IMR-90 (cell line): ENCODE results near the gene CA12. TPM values are rescaled to one million over a fixed set of nuclear protein-coding genes. Genes with fewer than 3 reads are reported as not detected.

Experiments
- ATAC-seq: fragments of 200-7000 bp; cut with Tn5 transposase; 2 replicates; pipeline ENCODE4 v1.9.1; 2020; ENCODE audit warnings: low read depth, mild to moderate bottlenecking, moderate library complexity
- BruUV-seq: library from RNA; stranded (reverse); fragments of 400-500 nt; replicated peaks from 2 replicates; lab custom pipeline; 2021; lab: Mats Ljungman, UMichigan
- CTCF ChIA-PET: fragments of 300-600 bp; formaldehyde crosslinking; extraction: SDS; loops from one replicate; lab custom pipeline; 2021; ENCODE audit warnings: antibody characterized with exemption; lab: Yijun Ruan, JAX
- POLR2A ChIA-PET: fragments of 300-600 bp; sonication (Branson Sonifier 250); formaldehyde crosslinking; loops from one replicate; lab custom pipeline; 2022; ENCODE audit warnings: antibody characterized with exemption; ENCODE audit not compliant: unreplicated experiment; lab: Charles Lee
- DNase-seq: peaks from one replicate; pipeline ENCODE4 v3.0.0; 2013
- H2AFZ ChIP-seq: replicated peaks from 2 replicates; pipeline ENCODE3; 2013; ENCODE audit warnings: low read length, mild to moderate bottlenecking; ENCODE audit not compliant: poor library complexity
- H2AK5ac ChIP-seq: 2 replicates; pipeline ENCODE4 v1.6.1; 2013; ENCODE audit warnings: low read depth, low read length, inconsistent platforms
- H2AK9ac ChIP-seq: replicated peaks from 2 replicates; pipeline ENCODE3; 2013; ENCODE audit warnings: mild to moderate bottlenecking, low read depth, low read length, moderate library complexity; ENCODE audit not compliant: poor library complexity
- H2BK120ac ChIP-seq: 2 replicates; pipeline ENCODE4 v1.6.1; 2013; ENCODE audit warnings: low read depth, low read length, inconsistent platforms
- H2BK15ac ChIP-seq: 3 replicates; pipeline ENCODE4 v1.6.1; 2013; ENCODE audit warnings: low read depth, low read length, inconsistent platforms
- H2BK20ac ChIP-seq: 2 replicates; pipeline ENCODE4 v1.6.1; 2013; ENCODE audit warnings: low read depth, mild to moderate bottlenecking, inconsistent platforms, low read length, moderate library complexity
- H2BK5ac ChIP-seq: 2 replicates; pipeline ENCODE4 v1.6.1; 2013; ENCODE audit warnings: mild to moderate bottlenecking, low read depth, low read length, inconsistent platforms; ENCODE audit not compliant: poor library complexity, severe bottlenecking
- H3K14ac ChIP-seq: replicated peaks from 2 replicates; pipeline ENCODE4 v1.6.1; 2013; ENCODE audit warnings: low read depth, low read length, inconsistent platforms
- H3K18ac ChIP-seq: 2 replicates; pipeline ENCODE4 v1.6.1; 2013; ENCODE audit warnings: low read depth, low read length, control low read depth
- H3K23ac ChIP-seq: 2 replicates; pipeline ENCODE4 v1.6.1; 2013; ENCODE audit warnings: low read depth, low read length, inconsistent platforms
- H3K27ac ChIP-seq: 2 replicates; pipeline ENCODE4 v1.5.1; 2013; ENCODE audit warnings: mild to moderate bottlenecking, control low read depth, low read length; ENCODE audit not compliant: insufficient read depth
- H3K27me3 ChIP-seq: 2 replicates; pipeline ENCODE4 v1.6.1; 2013; ENCODE audit warnings: low read length; ENCODE audit not compliant: control insufficient read depth, insufficient read depth
- H3K36me3 ChIP-seq: 2 replicates; pipeline ENCODE4 v1.6.1; 2013; ENCODE audit warnings: low read length, mixed read lengths; ENCODE audit not compliant: control insufficient read depth, insufficient read depth
- H3K4ac ChIP-seq: 2 replicates; pipeline ENCODE4 v1.6.1; 2013; ENCODE audit warnings: low read depth, low read length, inconsistent platforms
- H3K4me1 ChIP-seq: 2 replicates; pipeline ENCODE4 v1.6.1; 2013; ENCODE audit warnings: low read length, mixed read lengths; ENCODE audit not compliant: control insufficient read depth, insufficient read depth
- H3K4me2 ChIP-seq: 2 replicates; pipeline ENCODE4 v1.6.1; 2013; ENCODE audit warnings: low read depth, mild to moderate bottlenecking, control low read depth, low read length, moderate library complexity
- H3K4me3 ChIP-seq: 2 replicates; pipeline ENCODE4 v1.5.1; 2013; ENCODE audit warnings: low read depth, mild to moderate bottlenecking, control low read depth, low read length, moderate library complexity; ENCODE audit not compliant: insufficient read depth
- H3K56ac ChIP-seq: 2 replicates; pipeline ENCODE4 v1.6.1; 2013; ENCODE audit warnings: low read length, inconsistent platforms; ENCODE audit not compliant: insufficient read depth; ENCODE audit errors: extremely low read depth
- H3K79me1 ChIP-seq, 2 experiments: 2 replicates each; pipeline ENCODE4 v1.6.1; 2013; ENCODE audit warnings: low read length in 2 of 2, inconsistent platforms in 1 of 2, low read depth in 1 of 2
- H3K9ac ChIP-seq: 2 replicates; pipeline ENCODE4 v1.6.1; 2013; ENCODE audit warnings: low read depth, low read length, control low read depth
- H3K9me1 ChIP-seq: 2 replicates; pipeline ENCODE4 v1.6.1; 2013; ENCODE audit warnings: low read length, inconsistent platforms; ENCODE audit not compliant: insufficient read depth
- H3K9me3 ChIP-seq: 2 replicates; pipeline ENCODE4 v1.6.1; 2013; ENCODE audit warnings: low read length; ENCODE audit not compliant: control insufficient read depth, insufficient read depth
- H4K20me1 ChIP-seq: 2 replicates; pipeline ENCODE4 v1.6.1; 2013; ENCODE audit warnings: low read length, inconsistent platforms; ENCODE audit not compliant: insufficient read depth
- H4K5ac ChIP-seq: 2 replicates; pipeline ENCODE4 v1.6.1; 2013; ENCODE audit warnings: mild to moderate bottlenecking, low read depth, low read length, control low read depth
- H4K8ac ChIP-seq, 2 experiments: 2 replicates each; pipeline ENCODE4 v1.6.1; 2013; ENCODE audit warnings: low read depth in 2 of 2, low read length in 2 of 2, control low read depth in 1 of 2, inconsistent platforms in 1 of 2
- H4K91ac ChIP-seq: 2 replicates; pipeline ENCODE4 v1.6.1; 2013; ENCODE audit warnings: low read depth, low read length, inconsistent platforms; ENCODE audit not compliant: insufficient read depth
- BHLHE40 ChIP-seq: fragments of 150-350 bp; IDR thresholded peaks from 2 replicates; pipeline ENCODE4 v1.6.1; 2016; ENCODE audit warnings: mild to moderate bottlenecking, low read depth, low read length
- CEBPB ChIP-seq: IDR thresholded peaks from 2 replicates; pipeline ENCODE4 v1.6.1; 2012; ENCODE audit warnings: low read depth, low read length, improper control_type of control experiment
- CHD1 ChIP-seq: IDR thresholded peaks from 2 replicates; pipeline ENCODE4 v1.6.1; 2012; ENCODE audit warnings: low read depth, low read length, improper control_type of control experiment
- ELK1 ChIP-seq: fragments of 150-350 bp; IDR thresholded peaks from 2 replicates; pipeline ENCODE4 v1.6.1; 2016; ENCODE audit warnings: low read depth, mild to moderate bottlenecking, low read length, moderate library complexity, borderline replicate concordance
- FOS ChIP-seq: fragments of 150-350 bp; IDR thresholded peaks from 2 replicates; pipeline ENCODE4 v1.6.1; 2016; ENCODE audit warnings: low read depth, low read length
- MAFK ChIP-seq: IDR thresholded peaks from 2 replicates; pipeline ENCODE4 v1.6.1; 2012; ENCODE audit warnings: low read depth, low read length, improper control_type of control experiment
- MAZ ChIP-seq: IDR thresholded peaks from 2 replicates; pipeline ENCODE4 v1.6.1; 2012; ENCODE audit warnings: low read depth, mild to moderate bottlenecking, low read length, improper control_type of control experiment, moderate library complexity, borderline replicate concordance
- MXI1 ChIP-seq: IDR thresholded peaks from 2 replicates; pipeline ENCODE4 v1.6.1; 2012; ENCODE audit warnings: low read depth, mild to moderate bottlenecking, low read length, moderate library complexity, borderline replicate concordance
- NFE2L2 ChIP-seq: fragments of 150-350 bp; IDR thresholded peaks from 2 replicates; pipeline ENCODE4 v1.6.1; 2016; ENCODE audit warnings: low read depth, mild to moderate bottlenecking, low read length
- POLR2A ChIP-seq: IDR thresholded peaks from 2 replicates; pipeline ENCODE4 v1.6.1; 2012; ENCODE audit warnings: mild to moderate bottlenecking, low read depth, low read length
- RAD21 ChIP-seq: IDR thresholded peaks from 2 replicates; pipeline ENCODE4 v1.6.1; 2012; ENCODE audit warnings: low read length, improper control_type of control experiment
- RCOR1 ChIP-seq: IDR thresholded peaks from 2 replicates; pipeline ENCODE4 v1.6.1; 2012; ENCODE audit warnings: mild to moderate bottlenecking, low read length, improper control_type of control experiment; ENCODE audit not compliant: insufficient replicate concordance
- RFX5 ChIP-seq: IDR thresholded peaks from 2 replicates; pipeline ENCODE4 v1.8.0; 2012; ENCODE audit warnings: low read depth, mild to moderate bottlenecking, low read length, moderate library complexity
- SMC3 ChIP-seq: fragments of 150-350 bp; IDR thresholded peaks from 2 replicates; pipeline ENCODE4 v1.6.1; 2016; ENCODE audit warnings: low read depth, mild to moderate bottlenecking, antibody characterized with exemption, low read length, moderate library complexity
- USF2 ChIP-seq: fragments of 150-350 bp; IDR thresholded peaks from 2 replicates; pipeline ENCODE4 v1.6.1; 2017; ENCODE audit warnings: mild to moderate bottlenecking, antibody characterized with exemption, low read length, low read depth
- WGBS, 2 experiments: methylation state at CpG; one replicate each; pipeline versions ENCODE4 v1.1.5 to v1.1.7; 2013; ENCODE audit warnings: missing lambda C conversion rate in 2 of 2; ENCODE audit not compliant: insufficient read length in 1 of 2; ENCODE audit errors: extremely low coverage in 2 of 2; 5-methylcytosine and 5-hydroxymethylcytosine counted together
- dilution Hi-C: fragments of 300-500 bp; cut with HindIII; formaldehyde crosslinking; loops from one replicate; pipeline ENCODE4 v1.14.3; 2018; ENCODE audit warnings: low sequenced_read_pairs; ENCODE audit not compliant: unreplicated experiment
- in situ Hi-C: fragments of 300-500 bp; cut with MboI; formaldehyde crosslinking; loops from 3 replicates; pipeline ENCODE4 v1.14.3; 2019; ENCODE audit warnings: low sequenced_read_pairs, inconsistent platforms, mixed read lengths
- intact Hi-C: fragments of 100-400 bp; cut with micrococcal nuclease; formaldehyde crosslinking; loops from 2 replicates; pipeline ENCODE4 v1.10.0; 2022
- polyA plus RNA-seq, 3 experiments: library from polyadenylated mRNA; depleted of rRNA; stranded (reverse); fragments of >200 nt; gene quantifications; 2 replicates each; pipeline ENCODE4 v1.2.3, GENCODE V29; 2012; ENCODE audit warnings: low replicate concordance in 1 of 3
- total RNA-seq: library from RNA; depleted of rRNA; stranded (reverse); fragments of >200 nt; gene quantifications from 2 replicates; pipeline ENCODE4 v1.2.3, GENCODE V29; 2012
- TF ChIP-seq, protein P1 (sequence below): conservative IDR thresholded peaks from 2 replicates; pipeline ENCODE4 v1.5.1; 2012; ENCODE audit warnings: mild to moderate bottlenecking, low read depth, low read length, improper control_type of control experiment

Gene CA12
- total and polyA plus RNA-seq, 2 of the 4 experiments (the other 2 are of a cell fraction), result 33.7 to 52.6 TPM

DNA sequence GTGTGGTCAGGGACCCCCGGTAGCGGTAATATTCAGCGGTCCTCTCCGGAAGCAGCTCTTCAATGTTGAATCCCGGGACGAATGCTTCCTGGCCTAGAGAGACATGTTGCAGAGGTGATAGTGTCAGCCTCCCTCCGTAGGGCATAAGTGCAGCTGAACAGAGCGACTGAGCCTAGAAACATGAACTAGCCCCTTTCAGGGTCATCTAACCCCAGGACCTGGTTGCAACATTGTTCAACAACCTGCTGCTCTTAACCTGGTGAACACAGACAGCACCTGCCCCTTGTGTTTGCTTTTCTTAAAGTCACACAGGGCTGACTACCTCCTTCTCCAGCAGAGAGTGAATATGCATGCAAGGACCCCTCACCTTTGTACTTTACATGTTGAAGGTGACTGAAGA, 41.3 kb downstream of the CA12 start:
- Histone ChIP-seq H2AFZ (no peak overlapping the region), H3K36me3 (no peaks in the 10 kb centered on the region), H4K20me1 (no peaks in the 10 kb centered on the region), H3K79me1 (no peaks in the 10 kb centered on the region), H3K56ac (no peak overlapping the region), H3K4ac (no peak overlapping the region), H3K9me3 (no peaks in the 10 kb centered on the region), H3K9me1 (peaks cover 14% of the 10 kb centered on the region; the same call in 1 of the 2 replicates), H3K23ac (no peak overlapping the region), H4K5ac (no peak overlapping the region), H2BK120ac (no peak overlapping the region), H3K4me2 (no peak overlapping the region), H3K9ac (no peak overlapping the region), H4K91ac (no peak overlapping the region), H3K14ac (no peak overlapping the region), H3K18ac (no peak overlapping the region), H3K27ac (no peak overlapping the region), H2AK5ac (no peak overlapping the region), H2BK20ac (no peak overlapping the region), H2BK5ac (no peak overlapping the region), H4K8ac (no peak overlapping the region), H3K27me3 (no peaks in the 10 kb centered on the region), H3K4me3 (no peak overlapping the region), H3K4me1 (peaks cover 7% of the 10 kb centered on the region), H2AK9ac (no peak overlapping the region), H2BK15ac (no peak overlapping the region)
- ATAC-seq (no peak), DNase-seq (no peak)
- ChIA-PET CTCF (no interaction called here), POLR2A (no interaction called here)
- dilution Hi-C loops (no loop called here), in situ Hi-C loops (no loop called here), intact Hi-C loops (no loop called here)
- 100% methylated on average over 1 of the region's 8 CpGs; no CpG with 5 or more reads in 1 of the 2 experiments for WGBS, 2 experiments
- no TSS peak for BruUV-seq
- TF ChIP-seq USF2, result no peak
- TF ChIP-seq POLR2A, result no peak
- TF ChIP-seq SMC3, result no peak
- no peak for TF ChIP-seq RCOR1
- TF ChIP-seq MXI1, result no peak
- no peak for TF ChIP-seq RFX5
- TF ChIP-seq ELK1, result no peak
- no peak for TF ChIP-seq CEBPB
- no peak for TF ChIP-seq MAZ
- TF ChIP-seq NFE2L2, result no peak
- TF ChIP-seq, protein P1, sequence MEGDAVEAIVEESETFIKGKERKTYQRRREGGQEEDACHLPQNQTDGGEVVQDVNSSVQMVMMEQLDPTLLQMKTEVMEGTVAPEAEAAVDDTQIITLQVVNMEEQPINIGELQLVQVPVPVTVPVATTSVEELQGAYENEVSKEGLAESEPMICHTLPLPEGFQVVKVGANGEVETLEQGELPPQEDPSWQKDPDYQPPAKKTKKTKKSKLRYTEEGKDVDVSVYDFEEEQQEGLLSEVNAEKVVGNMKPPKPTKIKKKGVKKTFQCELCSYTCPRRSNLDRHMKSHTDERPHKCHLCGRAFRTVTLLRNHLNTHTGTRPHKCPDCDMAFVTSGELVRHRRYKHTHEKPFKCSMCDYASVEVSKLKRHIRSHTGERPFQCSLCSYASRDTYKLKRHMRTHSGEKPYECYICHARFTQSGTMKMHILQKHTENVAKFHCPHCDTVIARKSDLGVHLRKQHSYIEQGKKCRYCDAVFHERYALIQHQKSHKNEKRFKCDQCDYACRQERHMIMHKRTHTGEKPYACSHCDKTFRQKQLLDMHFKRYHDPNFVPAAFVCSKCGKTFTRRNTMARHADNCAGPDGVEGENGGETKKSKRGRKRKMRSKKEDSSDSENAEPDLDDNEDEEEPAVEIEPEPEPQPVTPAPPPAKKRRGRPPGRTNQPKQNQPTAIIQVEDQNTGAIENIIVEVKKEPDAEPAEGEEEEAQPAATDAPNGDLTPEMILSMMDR, result no peak
- no peak for TF ChIP-seq RAD21
- no peak for TF ChIP-seq FOS
- TF ChIP-seq MAFK, result no peak
- no peak for TF ChIP-seq BHLHE40
- no peak for TF ChIP-seq CHD1
